HepG2 (cell line): Measurements from ENCODE around the gene CHN2.

ENCODE experiments used
- CAMTA2 ChIP-seq: sonication (generic); formaldehyde crosslinking; IDR thresholded peaks from 2 replicates; pipeline ENCODE4 v1.4.0; 2020; ENCODE audit warnings: mild to moderate bottlenecking, missing genetic modification reagents, borderline replicate concordance
- POLR2A ChIP-seq, 2 experiments: IDR thresholded peaks; 2 replicates each; pipeline ENCODE4 v1.6.1; 2011; ENCODE audit warnings: low read depth in 2 of 2, low read length in 2 of 2, mild to moderate bottlenecking in 1 of 2, moderate library complexity in 1 of 2; ENCODE audit not compliant: insufficient read depth in 1 of 2
- RFX5 ChIP-seq: IDR thresholded peaks from 2 replicates; pipeline ENCODE4 v1.6.1; 2011; ENCODE audit warnings: low read depth, low read length, improper control_type of control experiment
- SMC3 ChIP-seq: IDR thresholded peaks from 2 replicates; pipeline ENCODE4 v1.6.1; 2011; ENCODE audit warnings: low read length, improper control_type of control experiment
- ZNF441 ChIP-seq: sonication (generic); formaldehyde crosslinking; IDR thresholded peaks from 2 replicates; pipeline ENCODE4 v1.7.0; 2021; ENCODE audit warnings: missing genetic modification reagents, borderline replicate concordance
- ZNF639 ChIP-seq: conservative IDR thresholded peaks from 2 replicates; pipeline ENCODE4 v1.6.1; 2018; ENCODE audit warnings: missing genetic modification reagents
- TF ChIP-seq, protein P1 (sequence below): IDR thresholded peaks from 2 replicates; pipeline ENCODE4 v1.6.1; 2016; ENCODE audit warnings: missing compliant biosample characterization, missing genetic modification reagents, borderline replicate concordance
- TF ChIP-seq, protein P2 (sequence below): sonication (generic); formaldehyde crosslinking; IDR thresholded peaks from 2 replicates; pipeline ENCODE4 v1.5.0; 2020; ENCODE audit warnings: mild to moderate bottlenecking, missing genetic modification reagents, moderate library complexity
- TF ChIP-seq, protein P3 (sequence below): sonication (generic); formaldehyde crosslinking; IDR thresholded peaks from 2 replicates; pipeline ENCODE4 v1.4.0; 2020; ENCODE audit warnings: missing genetic modification reagents; ENCODE audit errors: not compliant biosample characterization

DNA sequence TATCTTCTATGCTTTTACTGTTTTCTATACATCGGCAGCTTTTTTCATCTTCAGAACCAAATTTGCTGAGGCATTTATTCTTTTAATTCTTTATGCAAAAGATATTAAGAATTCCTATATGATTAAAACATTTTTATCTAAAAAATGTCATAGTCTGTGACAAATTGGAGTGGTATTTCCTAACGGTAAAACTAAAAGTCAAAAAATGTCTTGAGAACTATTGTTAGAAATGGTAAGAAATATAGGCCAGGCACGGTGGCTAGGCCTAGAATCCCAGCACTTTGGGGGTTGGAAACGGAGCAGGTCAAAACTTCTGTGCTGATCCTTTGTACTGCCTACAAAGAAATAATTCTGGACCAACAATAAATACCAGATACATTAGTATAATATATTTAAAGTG lies 311.4 kb downstream of the CHN2 start:
- TF ChIP-seq SMC3 (no peak), ZNF441 (CRISPR knock-in tag) (no peak), POLR2A (IDR thresholded peaks at IDR 0.05; ENCODE audit: insufficient read depth in 1 of 2, low read depth in 2 of 2, low read length in 2 of 2) (no peak), ZNF639 (CRISPR knock-in tag) (no peak), RFX5 (no peak), CAMTA2 (CRISPR knock-in tag) (no peak)
- TF ChIP-seq, protein P1, sequence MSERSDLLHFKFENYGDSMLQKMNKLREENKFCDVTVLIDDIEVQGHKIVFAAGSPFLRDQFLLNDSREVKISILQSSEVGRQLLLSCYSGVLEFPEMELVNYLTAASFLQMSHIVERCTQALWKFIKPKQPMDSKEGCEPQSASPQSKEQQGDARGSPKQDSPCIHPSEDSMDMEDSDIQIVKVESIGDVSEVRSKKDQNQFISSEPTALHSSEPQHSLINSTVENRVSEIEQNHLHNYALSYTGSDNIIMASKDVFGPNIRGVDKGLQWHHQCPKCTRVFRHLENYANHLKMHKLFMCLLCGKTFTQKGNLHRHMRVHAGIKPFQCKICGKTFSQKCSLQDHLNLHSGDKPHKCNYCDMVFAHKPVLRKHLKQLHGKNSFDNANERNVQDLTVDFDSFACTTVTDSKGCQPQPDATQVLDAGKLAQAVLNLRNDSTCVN (CRISPR knock-in tag) = no peak
- TF ChIP-seq, protein P2, sequence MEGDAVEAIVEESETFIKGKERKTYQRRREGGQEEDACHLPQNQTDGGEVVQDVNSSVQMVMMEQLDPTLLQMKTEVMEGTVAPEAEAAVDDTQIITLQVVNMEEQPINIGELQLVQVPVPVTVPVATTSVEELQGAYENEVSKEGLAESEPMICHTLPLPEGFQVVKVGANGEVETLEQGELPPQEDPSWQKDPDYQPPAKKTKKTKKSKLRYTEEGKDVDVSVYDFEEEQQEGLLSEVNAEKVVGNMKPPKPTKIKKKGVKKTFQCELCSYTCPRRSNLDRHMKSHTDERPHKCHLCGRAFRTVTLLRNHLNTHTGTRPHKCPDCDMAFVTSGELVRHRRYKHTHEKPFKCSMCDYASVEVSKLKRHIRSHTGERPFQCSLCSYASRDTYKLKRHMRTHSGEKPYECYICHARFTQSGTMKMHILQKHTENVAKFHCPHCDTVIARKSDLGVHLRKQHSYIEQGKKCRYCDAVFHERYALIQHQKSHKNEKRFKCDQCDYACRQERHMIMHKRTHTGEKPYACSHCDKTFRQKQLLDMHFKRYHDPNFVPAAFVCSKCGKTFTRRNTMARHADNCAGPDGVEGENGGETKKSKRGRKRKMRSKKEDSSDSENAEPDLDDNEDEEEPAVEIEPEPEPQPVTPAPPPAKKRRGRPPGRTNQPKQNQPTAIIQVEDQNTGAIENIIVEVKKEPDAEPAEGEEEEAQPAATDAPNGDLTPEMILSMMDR = no peak
- TF ChIP-seq, protein P3, sequence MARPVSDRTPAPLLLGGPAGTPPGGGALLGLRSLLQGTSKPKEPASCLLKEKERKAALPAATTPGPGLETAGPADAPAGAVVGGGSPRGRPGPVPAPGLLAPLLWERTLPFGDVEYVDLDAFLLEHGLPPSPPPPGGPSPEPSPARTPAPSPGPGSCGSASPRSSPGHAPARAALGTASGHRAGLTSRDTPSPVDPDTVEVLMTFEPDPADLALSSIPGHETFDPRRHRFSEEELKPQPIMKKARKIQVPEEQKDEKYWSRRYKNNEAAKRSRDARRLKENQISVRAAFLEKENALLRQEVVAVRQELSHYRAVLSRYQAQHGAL (CRISPR knock-in tag) = no peak
